ENCODE measurements around the gene TSPAN6.

DNA sequence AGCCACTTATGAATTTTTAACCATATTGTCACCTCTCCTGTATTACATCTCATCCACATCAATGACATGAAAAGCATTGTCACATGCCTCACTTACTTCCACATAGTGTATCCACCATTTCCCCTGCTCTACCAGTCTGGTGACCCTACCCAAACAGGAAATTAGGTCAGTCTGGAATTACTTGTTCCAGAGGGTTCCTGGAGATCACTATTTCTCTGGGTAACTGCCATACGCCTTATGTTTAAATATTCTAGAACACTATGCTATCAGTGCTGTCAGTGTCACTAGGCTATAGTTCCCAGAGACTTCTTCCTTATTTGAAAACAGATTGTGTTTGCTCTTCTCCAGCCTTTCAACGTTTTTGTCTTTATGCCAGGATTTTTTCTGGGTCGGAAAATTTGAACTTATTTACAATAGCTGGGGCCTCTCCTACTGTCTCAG, 22.4 kb upstream of the TSPAN6 start:
- TF ChIP-seq, protein P1, sequence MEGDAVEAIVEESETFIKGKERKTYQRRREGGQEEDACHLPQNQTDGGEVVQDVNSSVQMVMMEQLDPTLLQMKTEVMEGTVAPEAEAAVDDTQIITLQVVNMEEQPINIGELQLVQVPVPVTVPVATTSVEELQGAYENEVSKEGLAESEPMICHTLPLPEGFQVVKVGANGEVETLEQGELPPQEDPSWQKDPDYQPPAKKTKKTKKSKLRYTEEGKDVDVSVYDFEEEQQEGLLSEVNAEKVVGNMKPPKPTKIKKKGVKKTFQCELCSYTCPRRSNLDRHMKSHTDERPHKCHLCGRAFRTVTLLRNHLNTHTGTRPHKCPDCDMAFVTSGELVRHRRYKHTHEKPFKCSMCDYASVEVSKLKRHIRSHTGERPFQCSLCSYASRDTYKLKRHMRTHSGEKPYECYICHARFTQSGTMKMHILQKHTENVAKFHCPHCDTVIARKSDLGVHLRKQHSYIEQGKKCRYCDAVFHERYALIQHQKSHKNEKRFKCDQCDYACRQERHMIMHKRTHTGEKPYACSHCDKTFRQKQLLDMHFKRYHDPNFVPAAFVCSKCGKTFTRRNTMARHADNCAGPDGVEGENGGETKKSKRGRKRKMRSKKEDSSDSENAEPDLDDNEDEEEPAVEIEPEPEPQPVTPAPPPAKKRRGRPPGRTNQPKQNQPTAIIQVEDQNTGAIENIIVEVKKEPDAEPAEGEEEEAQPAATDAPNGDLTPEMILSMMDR (IDR thresholded peaks at IDR 0.05): no peak
- TF ChIP-seq POLR2A (IDR thresholded peaks at IDR 0.05): no peak
- TF ChIP-seq POLR2AphosphoS5 (IDR thresholded peaks at IDR 0.05): no peak
- no peak for TF ChIP-seq EP300 (IDR thresholded peaks at IDR 0.05)
